Peyer's patch (tissue), 4 donors: ENCODE data around the gene EIF6.

ENCODE experiments used
- POLR2A ChIP-seq, 2 donors: fragments of 450-650 bp; IDR thresholded peaks; one replicate each; pipeline ENCODE4 v1.5.1; 2017; ENCODE audit warnings: antibody characterized with exemption in 2 of 2, mild to moderate bottlenecking in 2 of 2, moderate library complexity in 2 of 2
- TF ChIP-seq, protein P1 (sequence below), 6 experiments: fragments of 450-650 bp in 4 of 6; fragments of 200-600 bp in 2 of 6; sonication (generic) in 1 of 6; IDR thresholded peaks; one replicate each; pipeline ENCODE4 v1.5.1; 2017 to 2019; ENCODE audit warnings: antibody characterized with exemption in 6 of 6, mild to moderate bottlenecking in 3 of 6, moderate library complexity in 1 of 6

DNA sequence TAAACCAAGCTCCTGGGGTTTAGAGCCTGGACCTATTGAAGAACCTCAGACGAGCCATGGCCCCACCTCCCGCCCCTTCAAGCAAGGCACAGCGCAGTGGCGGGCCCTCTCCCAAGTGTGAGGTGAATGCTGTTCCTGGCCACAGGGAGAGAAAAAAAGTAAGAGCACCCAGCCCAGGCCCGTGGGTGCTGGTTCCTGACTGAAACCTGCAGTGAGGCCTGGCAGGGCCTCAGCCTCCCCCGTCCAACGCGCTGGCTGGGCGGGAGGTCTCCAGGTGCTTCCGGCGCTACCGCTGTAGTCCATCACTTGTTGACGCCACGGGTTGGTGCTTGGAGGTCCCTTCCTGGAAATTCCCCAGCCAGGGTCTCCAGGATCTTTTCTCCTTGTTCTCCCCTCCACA is 13.2 kb upstream of the EIF6 start:
- no peak for TF ChIP-seq POLR2A (IDR thresholded peaks at IDR 0.05)
- TF ChIP-seq, protein P1, sequence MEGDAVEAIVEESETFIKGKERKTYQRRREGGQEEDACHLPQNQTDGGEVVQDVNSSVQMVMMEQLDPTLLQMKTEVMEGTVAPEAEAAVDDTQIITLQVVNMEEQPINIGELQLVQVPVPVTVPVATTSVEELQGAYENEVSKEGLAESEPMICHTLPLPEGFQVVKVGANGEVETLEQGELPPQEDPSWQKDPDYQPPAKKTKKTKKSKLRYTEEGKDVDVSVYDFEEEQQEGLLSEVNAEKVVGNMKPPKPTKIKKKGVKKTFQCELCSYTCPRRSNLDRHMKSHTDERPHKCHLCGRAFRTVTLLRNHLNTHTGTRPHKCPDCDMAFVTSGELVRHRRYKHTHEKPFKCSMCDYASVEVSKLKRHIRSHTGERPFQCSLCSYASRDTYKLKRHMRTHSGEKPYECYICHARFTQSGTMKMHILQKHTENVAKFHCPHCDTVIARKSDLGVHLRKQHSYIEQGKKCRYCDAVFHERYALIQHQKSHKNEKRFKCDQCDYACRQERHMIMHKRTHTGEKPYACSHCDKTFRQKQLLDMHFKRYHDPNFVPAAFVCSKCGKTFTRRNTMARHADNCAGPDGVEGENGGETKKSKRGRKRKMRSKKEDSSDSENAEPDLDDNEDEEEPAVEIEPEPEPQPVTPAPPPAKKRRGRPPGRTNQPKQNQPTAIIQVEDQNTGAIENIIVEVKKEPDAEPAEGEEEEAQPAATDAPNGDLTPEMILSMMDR (IDR thresholded peaks at IDR 0.05): no peak
